ENCODE results near the gene CACNA2D4.

CACNA2D4 gene

DNA sequence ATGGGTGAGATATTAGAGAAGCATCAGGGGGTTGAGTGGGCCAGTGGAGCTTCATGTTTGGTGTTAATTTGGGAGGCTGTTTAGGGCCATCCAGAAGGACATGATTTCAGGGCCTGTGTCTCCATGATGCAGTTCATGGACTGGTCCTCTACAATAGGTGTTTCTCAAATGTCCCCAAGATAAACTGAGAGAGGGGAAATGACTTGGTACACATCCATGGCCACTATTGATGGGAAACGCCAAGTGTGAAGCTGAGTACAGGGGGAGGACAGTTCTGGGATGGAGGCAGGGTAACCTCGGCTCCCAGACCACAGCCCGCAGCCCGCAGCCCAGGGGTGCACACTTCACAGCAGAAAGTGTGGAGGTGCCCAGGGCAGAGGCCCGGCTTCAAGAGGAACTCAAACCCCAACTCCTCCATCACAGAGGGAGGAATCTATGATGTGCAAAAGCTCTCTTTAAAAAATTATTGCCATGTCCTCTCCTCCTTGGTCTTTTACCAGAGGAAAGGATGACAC lies 33.3 kb downstream of the CACNA2D4 start:
- DNase-seq, result no peak

GRCh38 chr12:1884651-1885050 lies 33.8 kb downstream of the CACNA2D4 start:
- no peak for DNase-seq

DNA sequence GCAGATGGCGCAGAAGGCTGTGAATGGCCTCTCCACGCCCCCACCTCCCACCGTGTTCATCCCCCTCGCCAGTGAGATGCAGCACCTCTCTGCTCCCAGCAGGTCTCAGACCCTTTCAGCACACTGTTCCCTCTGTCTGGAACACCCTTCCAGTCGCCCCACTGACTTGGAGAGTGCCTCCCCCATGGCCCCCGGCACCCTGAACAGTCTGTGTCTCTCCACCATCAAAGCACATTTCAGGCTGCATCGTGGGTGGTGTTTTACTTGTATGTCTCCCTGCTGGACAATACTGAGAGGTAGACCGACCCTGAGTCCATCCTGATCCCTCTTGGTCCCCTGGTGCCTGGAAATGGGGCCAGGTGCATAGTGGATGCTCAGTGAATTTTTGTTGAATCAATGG lies 34.9 kb downstream of the CACNA2D4 start:
- no peak for DNase-seq

DNA sequence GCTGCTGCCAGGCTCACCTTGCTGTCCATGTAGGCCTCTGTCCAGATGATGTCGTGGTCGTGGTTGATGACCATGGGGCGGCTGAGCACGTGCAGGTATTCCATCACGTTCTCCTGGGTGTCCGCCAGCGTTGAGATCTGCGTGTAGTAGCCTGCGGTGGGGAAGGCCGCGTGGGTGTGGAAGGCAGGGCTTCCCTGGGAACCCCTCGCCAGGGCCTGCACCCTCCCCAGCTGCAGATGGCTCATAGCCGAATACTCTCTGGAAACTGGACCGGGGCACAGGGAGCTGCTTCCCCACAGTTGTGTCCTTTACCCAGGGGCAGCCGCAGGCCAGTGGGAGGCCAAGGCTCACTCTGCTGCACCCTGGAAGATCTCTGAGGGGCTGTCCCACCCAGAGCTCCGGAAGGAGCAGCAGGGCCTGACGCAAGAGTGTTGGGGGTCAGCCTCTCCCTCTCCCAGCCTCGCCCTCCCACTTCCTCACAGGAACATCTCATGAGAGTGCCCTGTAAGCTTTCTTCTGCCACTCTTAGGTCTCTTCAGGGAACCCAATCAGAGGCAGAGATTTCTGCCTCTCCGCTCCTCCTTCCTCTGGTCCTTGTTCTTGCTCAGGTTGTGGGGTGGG lies 35.5 kb downstream of the CACNA2D4 start:
- DNase-seq, result no peak

DNA sequence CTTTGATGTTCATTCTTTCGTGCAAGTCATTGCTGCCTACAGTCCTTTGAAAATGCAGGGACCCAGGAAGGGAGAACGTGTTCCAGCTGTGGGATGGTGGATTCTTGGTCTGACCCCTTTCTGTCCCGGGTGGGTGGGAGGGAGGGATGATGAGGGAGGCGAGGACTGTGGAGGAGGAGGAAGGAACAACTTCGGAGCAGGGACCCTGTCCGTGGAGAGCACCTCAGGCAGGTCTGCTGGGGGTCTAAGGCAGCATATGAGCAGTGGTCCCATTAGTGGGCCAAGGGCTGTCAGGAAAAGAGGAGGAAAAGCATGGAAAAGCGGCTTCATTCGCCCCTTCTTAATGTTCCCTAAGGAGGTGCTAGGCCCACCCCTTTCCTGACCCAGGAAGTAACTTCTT lies 36.0 kb downstream of the CACNA2D4 start:
- no peak for DNase-seq

- DNase-seq, result no peak
These were observed 36.5 kb downstream of the CACNA2D4 start for GRCh38 chr12:1881936-1882335.

- no peak for DNase-seq
These were observed 37.2 kb downstream of the CACNA2D4 start for GRCh38 chr12:1881301-1881700.

- no peak for DNase-seq
These were observed 37.6 kb downstream of the CACNA2D4 start for GRCh38 chr12:1880876-1881275.

DNA sequence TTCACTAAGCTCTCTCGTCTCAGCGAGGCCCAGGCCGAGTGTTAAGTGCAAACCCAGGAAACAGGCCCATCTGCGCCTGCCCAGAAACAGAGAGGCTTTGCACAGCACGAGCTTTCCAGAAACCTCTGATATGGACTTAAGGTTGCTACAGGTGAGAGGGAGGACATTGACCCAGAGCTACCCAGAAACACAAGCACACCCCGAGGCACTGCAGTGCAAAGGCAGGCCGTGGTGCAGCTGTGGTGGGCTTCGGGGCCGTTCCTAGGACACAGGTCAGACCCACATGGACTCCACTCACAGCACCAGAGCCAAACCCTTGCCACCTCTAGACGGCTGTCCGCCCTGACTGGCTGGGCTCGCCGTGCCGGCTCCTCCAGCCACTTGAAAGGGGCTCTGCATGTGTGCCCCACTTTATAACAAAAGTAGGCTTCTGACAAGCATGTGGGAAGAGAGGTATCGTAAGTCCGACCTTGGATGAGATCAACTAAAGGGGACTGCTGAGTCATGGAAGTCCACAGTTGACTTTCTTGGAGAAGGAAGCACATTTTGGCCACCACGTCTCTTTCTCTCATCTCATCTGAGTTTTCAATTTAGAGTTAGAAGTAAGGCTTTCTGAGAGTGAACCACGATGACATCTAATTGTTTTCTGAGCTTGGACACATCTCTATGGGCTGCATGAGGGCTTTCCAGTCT lies 38.2 kb downstream of the CACNA2D4 start:
- no peak for DNase-seq

- DNase-seq, result no peak
These were observed 38.8 kb downstream of the CACNA2D4 start for GRCh38 chr12:1879633-1880032.

- no peak for DNase-seq
These were observed 39.8 kb downstream of the CACNA2D4 start for GRCh38 chr12:1878695-1879094.

DNA sequence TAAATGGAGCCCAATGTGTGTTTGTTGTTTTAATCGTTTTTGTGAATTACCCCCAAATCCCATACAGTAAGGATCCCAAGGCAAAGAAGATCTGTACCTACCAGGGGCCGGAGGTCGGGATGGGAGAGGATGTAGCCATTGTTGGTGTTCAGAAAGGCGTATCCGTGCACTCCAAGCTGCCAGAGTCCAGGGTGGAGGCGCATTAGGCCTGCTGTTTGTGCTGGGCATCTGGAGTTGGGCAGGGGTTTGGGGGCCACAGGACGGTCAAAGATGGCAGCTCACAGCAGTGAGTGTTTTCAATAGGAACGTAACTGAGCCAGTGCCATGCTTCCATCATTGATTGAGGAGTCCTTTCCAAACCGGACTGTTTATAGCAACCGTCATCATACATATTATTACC lies 40.2 kb downstream of the CACNA2D4 start:
- DNase-seq, result no peak

- no peak for DNase-seq
These were observed 41.1 kb downstream of the CACNA2D4 start for GRCh38 chr12:1877169-1877878.

- no peak for DNase-seq
These were observed 42.4 kb downstream of the CACNA2D4 start for GRCh38 chr12:1876086-1876485.

GRCh38 chr12:1875608-1876007 lies 42.8 kb downstream of the CACNA2D4 start:
- DNase-seq, result no peak

DNA sequence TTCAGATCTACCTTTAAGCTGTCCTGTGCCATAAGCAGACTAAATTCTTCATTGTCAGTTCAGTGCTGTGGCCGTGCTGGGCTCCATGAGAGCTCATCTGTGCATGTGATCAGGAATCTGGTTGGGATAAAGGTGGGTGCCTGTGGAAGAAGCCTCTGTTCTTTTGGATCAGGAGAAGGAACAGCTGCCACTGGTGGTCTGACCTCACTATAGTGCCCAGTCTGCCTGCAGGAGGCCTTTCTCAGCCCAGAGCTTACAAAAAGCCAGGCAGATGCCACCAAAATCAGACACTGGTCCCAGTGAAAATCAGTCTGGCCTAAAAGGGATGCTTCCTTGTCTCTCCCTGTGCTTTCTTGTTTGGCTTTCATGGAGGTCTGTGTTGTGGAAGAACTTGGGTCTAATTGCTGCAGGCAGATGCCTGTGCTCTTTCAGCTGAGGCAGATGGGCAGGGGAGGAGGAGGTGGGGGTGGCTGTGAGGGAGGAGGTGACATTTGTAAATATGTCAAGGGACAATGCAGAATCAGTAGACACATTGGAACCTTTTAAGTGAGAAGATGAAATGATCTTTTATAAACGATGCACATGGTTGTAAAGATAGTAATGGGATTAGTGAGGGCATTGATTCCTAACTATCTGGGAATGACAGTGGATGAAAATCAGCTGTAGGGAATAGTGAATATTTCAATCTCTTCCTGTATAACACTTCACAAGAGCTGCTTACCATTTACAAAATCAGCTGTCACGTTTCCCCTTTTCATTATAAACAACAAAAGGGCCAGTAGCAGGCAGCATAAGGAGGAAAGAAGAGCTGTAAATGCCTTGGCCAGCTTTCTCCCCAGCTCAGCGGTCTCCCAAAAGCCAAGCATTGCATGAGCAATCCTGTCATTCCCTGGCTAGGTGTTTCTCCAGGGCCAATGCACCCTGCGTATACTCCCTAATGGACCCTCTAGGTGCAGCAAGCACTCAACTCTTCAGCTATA lies 44.6 kb downstream of the CACNA2D4 start:
- no peak for DNase-seq

DNA sequence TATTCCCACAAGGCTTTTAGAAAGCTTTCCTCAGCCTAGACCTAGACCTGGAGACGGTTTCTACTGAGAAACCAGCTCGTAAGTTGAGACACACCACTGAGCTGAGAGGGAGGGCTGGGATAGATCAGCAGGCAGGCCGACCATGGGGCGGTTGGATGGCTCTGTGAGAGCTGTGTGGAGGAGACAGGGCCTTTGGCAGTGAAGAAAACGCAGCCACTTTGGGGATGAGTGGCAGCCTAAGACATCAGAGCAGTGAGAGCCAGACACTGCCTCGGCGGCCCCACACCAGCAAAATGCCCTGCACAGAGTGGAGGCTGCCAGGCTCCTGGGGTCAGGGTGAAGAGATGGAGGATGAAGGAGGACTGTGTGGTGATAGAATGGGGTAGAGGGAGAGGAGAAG lies 46.0 kb downstream of the CACNA2D4 start:
- DNase-seq, result no peak

- no peak for DNase-seq
These were observed 46.5 kb downstream of the CACNA2D4 start for GRCh38 chr12:1872001-1872400.

DNA sequence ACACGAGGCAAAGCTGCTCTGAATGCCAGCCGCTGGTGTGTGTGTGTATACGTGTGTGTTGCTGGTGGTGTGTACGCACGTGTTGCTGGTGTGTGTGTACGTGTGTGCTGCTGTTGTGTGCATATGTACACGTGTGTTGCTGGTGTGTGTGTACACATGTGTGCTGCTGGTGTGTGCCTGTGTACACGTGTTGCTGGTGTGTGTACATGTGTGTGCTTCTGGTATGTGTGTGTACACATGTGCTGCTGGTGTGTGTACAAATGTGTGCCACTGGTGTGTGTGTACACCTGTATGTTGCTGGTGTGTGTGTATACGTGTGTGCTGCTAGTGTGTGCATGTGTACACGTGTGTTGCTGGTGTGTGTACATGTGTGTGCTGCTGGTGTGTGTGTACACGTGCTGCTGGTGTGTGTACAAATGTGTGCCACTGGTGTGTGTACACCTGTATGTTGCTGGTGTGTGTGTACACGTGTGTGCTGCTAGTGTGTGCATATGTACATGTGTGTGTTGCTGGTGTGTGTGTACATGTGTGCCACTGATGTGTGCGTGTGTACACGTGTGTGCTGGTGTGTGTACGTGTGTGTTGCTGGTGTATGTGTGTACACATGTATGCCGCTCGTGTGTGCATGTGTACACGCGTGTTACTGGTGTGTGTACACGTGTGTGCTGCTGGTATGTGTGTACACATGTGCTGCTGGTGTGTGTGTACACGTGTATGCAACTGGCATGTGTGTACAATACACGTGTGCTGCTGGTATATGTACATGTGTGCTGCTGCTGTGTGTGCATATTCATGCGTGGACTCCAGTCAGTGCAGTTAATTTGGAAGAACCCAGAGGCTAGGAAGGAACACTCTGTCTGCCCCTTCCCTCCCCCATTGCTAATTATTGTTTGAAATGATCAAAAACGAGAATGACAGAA lies 47.2 kb downstream of the CACNA2D4 start:
- no peak for DNase-seq

- DNase-seq, result no peak
These were observed 48.4 kb downstream of the CACNA2D4 start for GRCh38 chr12:1870086-1870485.

GRCh38 chr12:1869145-1869544 lies 49.3 kb downstream of the CACNA2D4 start:
- no peak for DNase-seq
